HG03097 (cell line): ENCODE results near the gene TOP2A.
"Not testable (repeated sequence)": the region's sequence is repeated elsewhere in the genome, so short reads cannot be mapped to it uniquely, and the experiment has no call there.

Experiments used
- ATAC-seq: cut with Tn5 transposase; IDR thresholded peaks from one replicate; pipeline ENCODE4 v1.9.1; 2021; ENCODE audit not compliant: unreplicated experiment, low FRiP score

TOP2A gene

GRCh38 chr17:40399185-40399584 lies 18.5 kb downstream of the TOP2A start:
- ATAC-seq = no peak

DNA sequence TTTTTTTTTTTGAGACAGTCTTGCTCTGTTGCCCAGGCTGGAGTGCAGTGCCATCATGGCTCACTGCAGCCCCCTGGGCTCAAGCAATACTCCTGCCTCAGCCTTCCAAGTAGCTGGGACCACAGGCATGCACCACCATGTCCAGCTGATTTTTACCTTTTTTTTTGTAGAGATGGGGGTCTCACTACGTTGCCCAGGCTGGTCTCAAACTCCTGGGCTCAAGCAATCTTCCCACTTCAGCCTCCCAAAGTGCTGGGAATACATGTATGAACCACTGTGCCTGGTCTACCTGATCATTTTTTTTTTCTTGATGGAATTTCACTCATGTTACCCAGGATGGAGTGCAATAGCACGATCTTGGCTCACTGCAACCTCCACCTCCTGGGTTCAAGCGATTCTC lies 31.1 kb downstream of the TOP2A start:
- not testable (repeated sequence) for ATAC-seq

DNA sequence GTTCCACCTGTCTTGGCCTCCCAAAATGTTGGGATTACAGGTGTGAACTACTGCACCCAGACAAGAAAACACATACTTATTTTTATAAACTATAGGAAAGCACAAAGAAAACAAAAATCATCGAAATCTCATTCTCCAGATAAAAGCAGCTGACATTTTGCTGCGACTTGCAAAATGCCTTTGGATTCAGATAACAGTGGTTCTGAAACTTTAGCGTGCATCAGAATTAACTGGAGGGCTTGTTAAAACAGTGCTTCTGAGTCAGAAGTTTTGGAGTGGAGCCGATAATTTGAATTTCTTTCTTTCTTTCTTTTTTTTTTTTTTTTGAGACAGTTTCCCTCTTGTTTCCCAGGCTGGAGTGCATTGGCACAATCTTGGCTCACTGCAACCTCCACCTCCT lies 35.4 kb downstream of the TOP2A start:
- no peak for ATAC-seq

- ATAC-seq = no peak
Measured at GRCh38 chr17:40378966-40379365, 38.7 kb downstream of the TOP2A start.

DNA sequence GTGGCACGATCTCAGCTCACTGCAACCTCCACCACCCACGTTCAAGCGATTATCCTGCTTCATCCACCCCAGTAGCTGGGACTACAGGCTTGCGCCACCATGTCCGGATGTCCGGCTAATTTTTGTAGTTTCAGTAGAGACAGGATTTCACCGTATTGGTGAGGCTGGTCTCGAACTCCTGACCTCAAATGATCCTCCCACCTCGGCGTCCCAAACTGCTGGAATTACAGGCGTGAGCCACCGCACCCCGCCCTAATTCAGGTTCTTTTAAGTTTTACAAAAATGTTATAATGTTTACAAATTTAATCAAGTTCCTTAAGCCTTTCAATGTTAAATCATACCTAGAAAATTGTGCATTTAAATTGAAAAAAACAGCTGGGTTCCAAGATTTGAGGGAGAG lies 39.9 kb downstream of the TOP2A start:
- no peak for ATAC-seq

DNA sequence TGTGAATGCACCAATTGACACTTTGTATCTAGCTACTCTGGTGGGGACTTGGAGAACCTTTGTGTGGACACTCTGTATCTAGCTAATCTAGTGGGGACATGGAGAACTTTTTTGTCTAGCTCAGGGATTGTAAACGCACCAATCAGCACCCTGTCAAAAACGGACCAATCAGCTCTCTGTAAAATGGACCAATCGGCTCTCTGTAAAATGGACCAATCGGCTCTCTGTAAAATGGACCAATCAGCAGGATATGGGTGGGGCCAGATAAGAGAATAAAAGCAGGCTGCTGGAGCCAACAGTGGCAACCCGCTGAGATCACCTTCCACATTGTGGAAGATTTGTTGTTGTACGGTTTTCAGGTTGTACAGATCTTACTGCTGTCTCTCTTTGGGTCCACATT lies 41.2 kb downstream of the TOP2A start:
- not testable (repeated sequence) for ATAC-seq

GRCh38 chr17:40375786-40376185 lies 41.9 kb downstream of the TOP2A start:
- not testable (repeated sequence) for ATAC-seq

DNA sequence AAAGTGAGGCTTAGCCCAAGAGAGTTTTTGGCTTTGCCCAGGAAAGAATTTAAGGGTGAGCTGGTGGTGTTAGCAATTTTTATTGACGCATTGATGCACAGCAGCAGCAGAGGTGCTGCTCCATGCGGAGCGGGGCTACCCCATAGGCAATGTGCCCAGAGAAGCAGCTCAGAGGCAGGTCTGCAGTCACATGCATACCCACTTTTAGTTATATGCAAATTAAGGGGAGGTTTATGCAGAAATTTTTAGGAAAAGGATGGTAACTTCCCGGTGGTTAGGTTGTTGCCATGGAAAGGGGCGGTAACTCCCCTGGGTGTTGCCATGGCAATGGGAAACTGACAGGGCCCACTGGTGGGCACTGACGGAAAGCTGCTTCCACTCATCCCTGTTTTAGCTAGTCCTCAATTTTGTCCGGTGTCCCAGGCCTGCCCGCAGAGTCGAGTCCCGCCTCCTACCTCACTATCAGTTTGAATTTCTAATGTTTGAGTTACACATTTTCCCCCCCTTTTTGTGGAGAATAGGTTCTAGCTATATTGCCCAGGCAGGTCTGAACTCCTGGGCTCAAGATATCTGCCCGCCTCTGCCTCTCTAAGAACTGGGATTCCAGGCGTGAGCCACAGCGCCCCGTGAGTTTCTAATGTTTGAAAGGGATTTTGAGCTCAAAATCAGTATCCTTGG lies 42.7 kb downstream of the TOP2A start:
- ATAC-seq = no peak

DNA sequence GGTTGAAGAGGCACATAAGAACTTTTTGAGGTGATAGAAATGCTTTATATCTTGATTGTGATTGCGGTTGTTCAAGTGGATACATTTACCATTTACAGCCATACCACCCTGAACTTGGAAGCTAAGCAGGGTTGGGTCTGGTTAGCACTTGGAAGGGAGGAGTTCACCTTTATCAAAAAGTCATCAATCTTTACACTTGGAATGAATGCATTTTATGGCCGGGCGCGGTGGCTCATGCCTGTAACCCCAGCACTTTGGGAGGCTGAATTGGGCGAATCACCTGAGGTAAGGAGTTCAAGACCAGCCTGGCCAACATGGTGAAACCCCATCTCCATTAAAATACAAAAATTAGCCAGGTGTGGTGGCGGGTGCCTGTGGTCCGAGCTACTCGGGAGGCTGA lies 43.7 kb downstream of the TOP2A start:
- ATAC-seq = no peak

GRCh38 chr17:40373324-40373723 lies 44.4 kb downstream of the TOP2A start:
- no peak for ATAC-seq

GRCh38 chr17:40372644-40373043 lies 45.1 kb downstream of the TOP2A start:
- not testable (repeated sequence) for ATAC-seq

GRCh38 chr17:40372031-40372430 lies 45.7 kb downstream of the TOP2A start:
- ATAC-seq = no peak

GRCh38 chr17:40371261-40371929 lies 46.3 kb downstream of the TOP2A start:
- no peak for ATAC-seq

DNA sequence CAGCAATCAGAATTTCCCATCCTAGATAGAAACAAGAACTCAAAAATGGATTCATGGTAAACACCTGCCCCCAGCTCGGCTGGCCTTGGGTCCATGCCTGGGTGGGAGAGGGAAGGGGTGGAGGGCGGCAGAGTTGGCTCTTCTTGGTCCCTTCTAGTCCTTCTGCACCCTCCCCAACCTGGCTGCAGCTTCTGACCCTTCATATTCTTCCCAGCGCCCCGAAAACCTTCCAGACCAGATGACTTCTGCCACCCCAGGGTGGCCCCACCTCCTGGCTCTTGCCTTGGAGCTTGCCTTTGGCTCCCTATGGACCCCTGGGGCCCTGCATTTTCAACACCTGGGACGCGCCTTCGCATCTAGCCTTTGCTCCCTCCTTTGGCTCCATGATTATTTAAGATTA lies 47.8 kb downstream of the TOP2A start:
- no peak for ATAC-seq

- not testable (repeated sequence) for ATAC-seq
Measured at GRCh38 chr17:40367728-40368127, 50.0 kb downstream of the TOP2A start.

DNA sequence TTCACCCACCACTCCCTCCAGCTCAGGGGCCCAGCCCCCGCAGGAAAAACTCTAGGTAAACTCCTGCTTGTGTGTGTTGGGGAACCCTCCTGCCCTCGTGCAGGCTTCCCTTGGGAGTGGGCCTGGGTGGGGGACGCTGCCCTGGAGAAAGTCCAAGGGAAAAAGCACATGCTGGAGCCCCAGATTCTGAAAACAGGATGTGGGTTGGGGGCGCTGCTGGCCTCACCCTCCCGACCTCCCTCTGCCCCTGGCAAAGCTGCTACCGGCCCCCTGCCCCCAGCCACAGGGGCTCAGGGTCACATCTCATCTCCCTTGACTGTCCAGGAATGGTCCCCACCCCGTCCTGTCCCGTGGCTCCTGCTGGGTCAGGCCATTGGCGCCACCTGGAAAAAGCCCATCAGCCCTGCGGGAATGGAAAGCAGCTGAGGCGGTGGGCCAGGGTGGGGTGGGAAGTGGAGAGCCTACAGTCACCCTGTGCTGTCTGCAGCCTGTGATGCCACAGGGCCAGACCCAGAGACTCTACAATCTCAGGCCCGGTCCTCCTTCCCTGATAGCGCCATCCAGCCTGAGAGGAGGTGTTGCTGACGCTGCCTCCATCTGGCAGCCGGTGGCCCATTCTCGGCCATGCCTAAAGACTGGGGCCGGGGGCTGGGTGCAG lies 50.7 kb downstream of the TOP2A start:
- ATAC-seq = no peak

DNA sequence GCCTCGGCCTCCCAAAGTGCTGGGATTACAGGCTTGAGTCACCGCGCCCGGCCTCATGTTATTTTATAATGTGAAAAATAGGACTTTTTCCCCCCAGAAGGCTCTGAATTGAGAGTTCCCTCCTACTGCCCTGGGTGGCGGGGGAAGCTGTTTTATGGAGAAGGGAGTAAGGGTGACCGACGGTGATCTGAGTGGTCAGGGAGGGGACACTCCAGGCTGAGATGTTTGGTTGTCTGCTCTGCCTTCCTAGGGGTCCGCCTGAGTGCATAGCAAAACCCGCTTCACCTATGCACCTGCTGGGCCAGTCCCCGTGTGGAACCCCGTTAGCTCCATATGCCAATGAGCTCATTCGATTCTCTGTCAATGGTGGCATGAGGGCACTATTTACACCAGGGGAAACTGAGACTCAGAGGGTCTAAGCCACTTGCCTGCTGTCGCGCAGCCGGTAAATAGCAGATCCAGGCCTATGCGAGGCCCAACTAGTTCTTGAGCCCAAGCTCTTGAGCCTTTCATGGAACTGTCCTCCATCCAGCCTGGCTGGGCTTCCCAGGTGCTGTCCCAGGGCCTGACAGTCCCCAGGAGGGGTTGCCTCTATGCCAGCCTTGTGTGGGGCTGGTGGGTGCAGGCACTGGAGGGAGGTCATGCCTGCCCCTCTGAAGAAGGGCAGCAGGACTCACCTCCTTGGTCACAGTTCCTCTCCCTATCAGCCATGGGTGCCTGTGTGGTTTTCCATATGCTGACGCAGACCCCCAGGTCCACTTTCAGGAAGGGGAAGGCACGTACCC lies 51.4 kb downstream of the TOP2A start:
- ATAC-seq = no peak

GRCh38 chr17:40364906-40365305 lies 52.8 kb downstream of the TOP2A start:
- no peak for ATAC-seq

GRCh38 chr17:40364121-40364861 lies 53.4 kb downstream of the TOP2A start, which contains the start of gene GJD3:
TSS of gene GJD3 (minus strand) at chr17:40364737. CDS start at chr17:40363815, 922 bp downstream.
- no peak for ATAC-seq

- ATAC-seq = no peak
Measured at GRCh38 chr17:40363111-40363827, 54.4 kb downstream of the TOP2A start.
